WTC11 (cell line): ENCODE data around the gene PHPT1. TPM values are rescaled to one million over a fixed set of nuclear protein-coding genes. Genes with fewer than 3 reads are reported as not detected.
A peak's percentile ranks its signal among the peaks of the same experiment; 100 is the strongest.

Experiments
- ATAC-seq: fragments of 200-7000 bp; cut with Tn5 transposase; 2 replicates; pipeline ENCODE4 v1.10.0; 2021; ENCODE audit warnings: mild to moderate bottlenecking, moderate library complexity
- CTCF ChIA-PET: fragments of 300-600 bp; sonication (Branson Sonifier 250); formaldehyde crosslinking; loops from one replicate; lab custom pipeline; 2021; ENCODE audit warnings: antibody characterized with exemption; lab: Charles Lee
- POLR2A ChIA-PET: fragments of 350-600 bp; sonication (Branson Sonifier 250); formaldehyde crosslinking; loops from one replicate; lab custom pipeline; 2021; ENCODE audit warnings: antibody characterized with exemption; lab: Charles Lee
- DNase-seq: peaks from one replicate; pipeline ENCODE4 v3.0.0; 2021; ENCODE audit warnings: low spot score
- H3K27ac Mint-ChIP-seq: 2 replicates; pipeline ENCODE4 v1.8.0; 2021; ENCODE audit warnings: mixed read lengths
- H3K27me3 Mint-ChIP-seq: 2 replicates; pipeline ENCODE4 v1.8.0; 2021; ENCODE audit warnings: low read depth, mild to moderate bottlenecking, moderate library complexity, mixed read lengths
- H3K36me3 Mint-ChIP-seq: 2 replicates; pipeline ENCODE4 v1.8.0; 2021; ENCODE audit warnings: mixed read lengths
- H3K4me1 Mint-ChIP-seq: 2 replicates; pipeline ENCODE4 v1.8.0; 2022; ENCODE audit warnings: mixed read lengths
- H3K4me3 Mint-ChIP-seq: 2 replicates; pipeline ENCODE4 v1.8.0; 2021; ENCODE audit warnings: mild to moderate bottlenecking, moderate library complexity, mixed read lengths
- H3K9me3 Mint-ChIP-seq: 2 replicates; pipeline ENCODE4 v1.8.0; 2021; ENCODE audit warnings: mixed read lengths
- ATF2 ChIP-seq: sonication (generic); formaldehyde crosslinking; IDR thresholded peaks from 2 replicates; pipeline ENCODE4 v1.8.1; 2022; ENCODE audit warnings: low read depth, missing genetic modification reagents, borderline replicate concordance
- CBFB ChIP-seq: sonication (generic); formaldehyde crosslinking; IDR thresholded peaks from 2 replicates; pipeline ENCODE4 v1.8.1; 2022; ENCODE audit warnings: mild to moderate bottlenecking, low read depth, missing genetic modification reagents
- CREM ChIP-seq: sonication (generic); formaldehyde crosslinking; IDR thresholded peaks from 2 replicates; pipeline ENCODE4 v1.8.1; 2022; ENCODE audit warnings: mild to moderate bottlenecking, missing genetic modification reagents, moderate library complexity
- CTCF ChIP-seq: fragments of 200-600 bp; IDR thresholded peaks from 2 replicates; pipeline ENCODE4 v1.8.0; 2022; ENCODE audit warnings: antibody characterized with exemption
- ETV6 ChIP-seq: sonication (generic); formaldehyde crosslinking; IDR thresholded peaks from 2 replicates; pipeline ENCODE4 v1.8.1; 2022; ENCODE audit warnings: mild to moderate bottlenecking, missing genetic modification reagents
- HMGA2 ChIP-seq: fragments of 250-450 bp; sonication (Bioruptor Pico); IDR thresholded peaks from 2 replicates; pipeline ENCODE4 v1.4.0; 2021; ENCODE audit warnings: mild to moderate bottlenecking, moderate library complexity
- IRF2 ChIP-seq: sonication (generic); formaldehyde crosslinking; IDR thresholded peaks from 2 replicates; pipeline ENCODE4 v1.8.0; 2022; ENCODE audit warnings: low read depth, missing genetic modification reagents, borderline replicate concordance
- MAX ChIP-seq: sonication (generic); formaldehyde crosslinking; IDR thresholded peaks from 2 replicates; pipeline ENCODE4 v1.8.0; 2022; ENCODE audit warnings: mild to moderate bottlenecking, missing genetic modification reagents
- OVOL2 ChIP-seq: fragments of 250-450 bp; sonication (Bioruptor Pico); IDR thresholded peaks from 2 replicates; pipeline ENCODE4 v1.9.0; 2021; ENCODE audit warnings: mild to moderate bottlenecking, borderline replicate concordance
- ZBTB43 ChIP-seq: sonication (generic); formaldehyde crosslinking; IDR thresholded peaks from 2 replicates; pipeline ENCODE4 v1.8.1; 2023; ENCODE audit warnings: mild to moderate bottlenecking, missing genetic modification reagents
- ZNF121 ChIP-seq: sonication (generic); formaldehyde crosslinking; IDR thresholded peaks from 2 replicates; pipeline ENCODE4 v1.8.0; 2023; ENCODE audit warnings: missing genetic modification reagents
- ZNF281 ChIP-seq: sonication (generic); formaldehyde crosslinking; IDR thresholded peaks from 2 replicates; pipeline ENCODE4 v1.8.0; 2023; ENCODE audit warnings: mild to moderate bottlenecking, missing genetic modification reagents
- ZNF423 ChIP-seq: fragments of 250-450 bp; sonication (Bioruptor Pico); IDR thresholded peaks from 2 replicates; pipeline ENCODE4 v2.1.2; 2022; ENCODE audit warnings: mild to moderate bottlenecking, moderate library complexity
- total RNA-seq: library from RNA; stranded (reverse); gene quantifications from 3 replicates; pipeline ENCODE4 v1.2.3, GENCODE V29; 2021
- TF ChIP-seq, protein P1 (sequence below): fragments of 250-450 bp; sonication (Bioruptor Pico); IDR thresholded peaks from 2 replicates; pipeline ENCODE4 v1.9.0; 2021; ENCODE audit warnings: mild to moderate bottlenecking
- TF ChIP-seq, protein P2 (sequence below): sonication (generic); formaldehyde crosslinking; IDR thresholded peaks from 2 replicates; pipeline ENCODE4 v1.8.1; 2023; ENCODE audit warnings: mild to moderate bottlenecking, missing genetic modification reagents, borderline replicate concordance

The PHPT1 gene
- total RNA-seq, 1 experiment from 2014 or later: 138 TPM

DNA sequence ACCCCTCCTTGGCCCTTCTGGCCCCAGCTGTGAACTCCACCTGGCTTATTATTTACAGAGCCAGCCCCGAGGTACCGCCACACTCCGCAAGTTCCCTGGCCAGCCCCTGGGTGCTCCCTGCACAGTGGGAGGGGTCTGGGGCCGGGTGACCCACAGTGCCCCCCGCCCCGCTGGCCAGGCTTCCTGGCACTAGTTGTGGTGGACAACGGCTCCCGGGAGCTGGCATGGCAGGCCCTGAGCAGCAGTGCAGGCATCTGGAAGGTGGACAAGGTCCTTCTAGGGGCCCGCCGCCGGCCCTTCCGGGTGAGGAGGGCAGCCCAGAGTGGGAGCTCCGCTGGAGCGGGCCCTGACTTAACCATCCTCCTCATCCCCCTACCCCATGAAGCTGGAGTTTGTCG, 6.9 kb downstream of the PHPT1 start (continued):
- TF ChIP-seq, protein P1, sequence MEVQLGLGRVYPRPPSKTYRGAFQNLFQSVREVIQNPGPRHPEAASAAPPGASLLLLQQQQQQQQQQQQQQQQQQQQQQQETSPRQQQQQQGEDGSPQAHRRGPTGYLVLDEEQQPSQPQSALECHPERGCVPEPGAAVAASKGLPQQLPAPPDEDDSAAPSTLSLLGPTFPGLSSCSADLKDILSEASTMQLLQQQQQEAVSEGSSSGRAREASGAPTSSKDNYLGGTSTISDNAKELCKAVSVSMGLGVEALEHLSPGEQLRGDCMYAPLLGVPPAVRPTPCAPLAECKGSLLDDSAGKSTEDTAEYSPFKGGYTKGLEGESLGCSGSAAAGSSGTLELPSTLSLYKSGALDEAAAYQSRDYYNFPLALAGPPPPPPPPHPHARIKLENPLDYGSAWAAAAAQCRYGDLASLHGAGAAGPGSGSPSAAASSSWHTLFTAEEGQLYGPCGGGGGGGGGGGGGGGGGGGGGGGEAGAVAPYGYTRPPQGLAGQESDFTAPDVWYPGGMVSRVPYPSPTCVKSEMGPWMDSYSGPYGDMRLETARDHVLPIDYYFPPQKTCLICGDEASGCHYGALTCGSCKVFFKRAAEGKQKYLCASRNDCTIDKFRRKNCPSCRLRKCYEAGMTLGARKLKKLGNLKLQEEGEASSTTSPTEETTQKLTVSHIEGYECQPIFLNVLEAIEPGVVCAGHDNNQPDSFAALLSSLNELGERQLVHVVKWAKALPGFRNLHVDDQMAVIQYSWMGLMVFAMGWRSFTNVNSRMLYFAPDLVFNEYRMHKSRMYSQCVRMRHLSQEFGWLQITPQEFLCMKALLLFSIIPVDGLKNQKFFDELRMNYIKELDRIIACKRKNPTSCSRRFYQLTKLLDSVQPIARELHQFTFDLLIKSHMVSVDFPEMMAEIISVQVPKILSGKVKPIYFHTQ (CRISPR knock-in tag): no peak
- TF ChIP-seq CTCF: no peak

DNA sequence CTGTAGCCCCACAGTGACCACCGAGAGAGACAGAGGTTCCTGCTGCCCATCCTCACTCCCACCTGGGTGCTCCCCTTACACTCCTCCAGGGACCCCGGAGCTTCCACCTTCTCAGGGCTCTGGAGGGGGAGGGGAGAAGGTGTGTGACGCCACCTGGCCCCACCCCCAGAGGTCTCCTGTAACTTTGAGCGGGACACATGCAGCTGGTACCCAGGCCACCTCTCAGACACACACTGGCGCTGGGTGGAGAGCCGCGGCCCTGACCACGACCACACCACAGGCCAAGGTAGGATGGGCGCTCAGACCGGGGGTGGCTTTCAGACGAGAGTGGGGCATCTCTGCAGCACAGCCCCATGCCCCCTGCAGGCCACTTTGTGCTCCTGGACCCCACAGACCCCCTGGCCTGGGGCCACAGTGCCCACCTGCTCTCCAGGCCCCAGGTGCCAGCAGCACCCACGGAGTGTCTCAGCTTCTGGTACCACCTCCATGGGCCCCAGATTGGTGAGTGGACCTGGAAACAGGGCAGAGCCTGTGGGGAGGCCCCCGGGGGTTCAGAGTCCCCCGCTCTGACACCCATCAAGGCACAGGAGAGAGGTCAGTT, 7.4 kb downstream of the PHPT1 start:
- H3K27ac Mint-ChIP-seq: no peak overlapping the region
- ChIA-PET CTCF (interaction anchor here (0.8 to 3.0 kb wide), 4 partner anchors 13 to 94 kb away, joined by 3 to 13 read pairs (median 5); partner anchors contain the start of gene AJM1), POLR2A (interaction anchor here (1.1 kb wide), 1 partner anchor 9 kb away, joined by 5 read pairs; no protein-coding TSS in a partner anchor)
- no peak overlapping the region for H3K4me3 Mint-ChIP-seq
- ATAC-seq (no peak), DNase-seq (peak; percentile 16)
- no peaks in the 10 kb centered on the region for H3K27me3 Mint-ChIP-seq
- H3K36me3 Mint-ChIP-seq: no peaks in the 10 kb centered on the region
- no peak for TF ChIP-seq ZNF121 (CRISPR knock-in tag)
- TF ChIP-seq CBFB (CRISPR knock-in tag): no peak
- 0 out of 2 replicates have a peak, but pooled peaks have one; percentile 11 for TF ChIP-seq ZNF423
- TF ChIP-seq ETV6 (CRISPR knock-in tag): no peak
- TF ChIP-seq OVOL2: no peak
- no peak for TF ChIP-seq ATF2 (CRISPR knock-in tag)
- TF ChIP-seq, protein P2, sequence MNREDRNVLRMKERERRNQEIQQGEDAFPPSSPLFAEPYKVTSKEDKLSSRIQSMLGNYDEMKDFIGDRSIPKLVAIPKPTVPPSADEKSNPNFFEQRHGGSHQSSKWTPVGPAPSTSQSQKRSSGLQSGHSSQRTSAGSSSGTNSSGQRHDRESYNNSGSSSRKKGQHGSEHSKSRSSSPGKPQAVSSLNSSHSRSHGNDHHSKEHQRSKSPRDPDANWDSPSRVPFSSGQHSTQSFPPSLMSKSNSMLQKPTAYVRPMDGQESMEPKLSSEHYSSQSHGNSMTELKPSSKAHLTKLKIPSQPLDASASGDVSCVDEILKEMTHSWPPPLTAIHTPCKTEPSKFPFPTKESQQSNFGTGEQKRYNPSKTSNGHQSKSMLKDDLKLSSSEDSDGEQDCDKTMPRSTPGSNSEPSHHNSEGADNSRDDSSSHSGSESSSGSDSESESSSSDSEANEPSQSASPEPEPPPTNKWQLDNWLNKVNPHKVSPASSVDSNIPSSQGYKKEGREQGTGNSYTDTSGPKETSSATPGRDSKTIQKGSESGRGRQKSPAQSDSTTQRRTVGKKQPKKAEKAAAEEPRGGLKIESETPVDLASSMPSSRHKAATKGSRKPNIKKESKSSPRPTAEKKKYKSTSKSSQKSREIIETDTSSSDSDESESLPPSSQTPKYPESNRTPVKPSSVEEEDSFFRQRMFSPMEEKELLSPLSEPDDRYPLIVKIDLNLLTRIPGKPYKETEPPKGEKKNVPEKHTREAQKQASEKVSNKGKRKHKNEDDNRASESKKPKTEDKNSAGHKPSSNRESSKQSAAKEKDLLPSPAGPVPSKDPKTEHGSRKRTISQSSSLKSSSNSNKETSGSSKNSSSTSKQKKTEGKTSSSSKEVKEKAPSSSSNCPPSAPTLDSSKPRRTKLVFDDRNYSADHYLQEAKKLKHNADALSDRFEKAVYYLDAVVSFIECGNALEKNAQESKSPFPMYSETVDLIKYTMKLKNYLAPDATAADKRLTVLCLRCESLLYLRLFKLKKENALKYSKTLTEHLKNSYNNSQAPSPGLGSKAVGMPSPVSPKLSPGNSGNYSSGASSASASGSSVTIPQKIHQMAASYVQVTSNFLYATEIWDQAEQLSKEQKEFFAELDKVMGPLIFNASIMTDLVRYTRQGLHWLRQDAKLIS (CRISPR knock-in tag): no peak
- TF ChIP-seq ZBTB43 (CRISPR knock-in tag): no peak
- no peak for TF ChIP-seq CREM (CRISPR knock-in tag)
- H3K4me1 Mint-ChIP-seq: no peaks in the 10 kb centered on the region
- H3K9me3 Mint-ChIP-seq: no peaks in the 10 kb centered on the region

- H3K4me3 Mint-ChIP-seq: no peak overlapping the region
- no peak for ATAC-seq
- H3K4me1 Mint-ChIP-seq: no peaks in the 10 kb centered on the region
- CTCF ChIA-PET: interaction anchor here (0.8 to 3.0 kb wide), 3 partner anchors 13 to 57 kb away, joined by 3 to 13 read pairs (median 4); partner anchors contain the start of gene AJM1
- H3K27ac Mint-ChIP-seq: no peak overlapping the region
- TF ChIP-seq MAX (no peak), IRF2 (CRISPR knock-in tag) (no peak), ZNF281 (CRISPR knock-in tag) (no peak), HMGA2 (no peak)
- TF ChIP-seq, all 79 proteins: peak for 0
- H3K27me3 Mint-ChIP-seq: no peaks in the 10 kb centered on the region
- POLR2A ChIA-PET: interaction anchor here (1.1 kb wide), 1 partner anchor 10 kb away, joined by 5 read pairs; no protein-coding TSS in a partner anchor
- no peaks in the 10 kb centered on the region for H3K36me3 Mint-ChIP-seq
- no peaks in the 10 kb centered on the region for H3K9me3 Mint-ChIP-seq
- DNase-seq: no peak
Measured at GRCh38 chr9:136857166-136857565, 8.0 kb downstream of the PHPT1 start.
